NOMO-1 treated with DMSO at 0.1 percent for 48 hours (cell line): Measurements from ENCODE around the gene ZNF573.

ENCODE experiments used
- DNase-seq: peaks from one replicate; lab custom pipeline; 2025; ENCODE audit not compliant: unreplicated experiment; lab: John Stamatoyannopoulos, UW

Gene ZNF573

DNA sequence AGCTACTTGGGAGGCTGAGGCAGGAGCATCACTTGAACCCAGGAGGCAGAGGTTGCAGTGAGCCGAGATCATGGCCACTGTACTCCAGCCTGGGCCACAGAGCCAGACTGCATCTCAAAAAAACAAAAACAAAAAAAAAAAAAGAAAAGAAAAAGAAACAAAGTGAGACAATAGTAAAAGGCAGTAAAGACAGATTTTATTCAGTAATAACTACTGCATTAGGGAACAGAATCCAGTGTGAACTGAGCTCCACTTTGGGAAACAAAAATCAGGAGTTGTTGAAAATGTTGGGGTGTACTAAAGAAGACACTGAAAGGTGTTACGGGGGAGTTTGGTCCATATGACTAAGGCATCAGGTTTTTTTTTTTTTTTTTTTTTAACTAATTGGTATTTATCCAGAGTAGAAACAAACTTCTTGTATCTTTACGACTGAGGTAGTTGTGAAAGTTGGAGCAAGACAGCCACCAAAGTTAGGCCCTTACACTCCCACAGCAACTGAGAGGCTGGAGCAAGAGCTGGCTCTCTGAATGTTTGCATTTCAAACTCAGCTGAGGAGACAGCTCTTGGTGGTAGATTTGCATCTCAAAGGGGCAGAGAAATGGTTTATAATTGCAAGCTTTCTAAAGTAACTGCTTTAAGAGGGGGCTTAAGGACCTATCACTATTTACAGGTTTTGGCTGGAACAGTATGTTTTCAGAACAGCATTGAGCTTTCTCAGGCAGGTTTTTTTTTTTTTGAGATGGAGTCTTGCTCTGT is 84.1 kb downstream of the ZNF573 start:
- DNase-seq, result no peak

DNA sequence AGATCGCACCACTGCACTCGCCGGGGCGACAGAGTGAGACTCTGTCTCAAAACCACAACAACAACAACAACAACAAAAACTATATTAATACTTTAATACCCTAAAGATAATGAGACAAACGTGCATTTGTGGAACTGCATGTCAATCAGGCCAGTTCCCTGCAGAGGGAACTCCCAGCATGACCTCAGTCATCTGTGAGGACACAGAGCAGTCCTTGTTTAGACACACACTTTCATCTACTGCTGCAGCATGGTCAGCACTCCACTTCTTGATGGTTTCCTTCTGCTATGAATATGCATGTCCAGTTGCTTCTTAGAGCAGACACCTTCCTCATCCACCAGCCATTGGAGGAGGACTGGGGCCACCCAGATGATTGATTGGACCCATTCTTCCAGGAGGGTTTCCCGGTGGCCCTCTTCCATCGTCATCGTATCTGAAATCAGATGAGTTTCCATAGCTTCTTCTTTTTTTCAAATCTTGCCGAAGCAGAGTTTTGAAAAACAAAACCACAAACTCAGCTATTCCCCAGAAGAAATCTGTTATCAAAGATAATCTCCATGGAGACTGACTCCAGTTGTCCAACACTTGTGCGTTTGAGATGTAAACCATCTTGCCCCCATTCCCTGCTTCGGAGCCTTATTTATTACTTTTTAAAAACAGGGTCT is 86.3 kb downstream of the ZNF573 start:
- DNase-seq, result no peak

DNA sequence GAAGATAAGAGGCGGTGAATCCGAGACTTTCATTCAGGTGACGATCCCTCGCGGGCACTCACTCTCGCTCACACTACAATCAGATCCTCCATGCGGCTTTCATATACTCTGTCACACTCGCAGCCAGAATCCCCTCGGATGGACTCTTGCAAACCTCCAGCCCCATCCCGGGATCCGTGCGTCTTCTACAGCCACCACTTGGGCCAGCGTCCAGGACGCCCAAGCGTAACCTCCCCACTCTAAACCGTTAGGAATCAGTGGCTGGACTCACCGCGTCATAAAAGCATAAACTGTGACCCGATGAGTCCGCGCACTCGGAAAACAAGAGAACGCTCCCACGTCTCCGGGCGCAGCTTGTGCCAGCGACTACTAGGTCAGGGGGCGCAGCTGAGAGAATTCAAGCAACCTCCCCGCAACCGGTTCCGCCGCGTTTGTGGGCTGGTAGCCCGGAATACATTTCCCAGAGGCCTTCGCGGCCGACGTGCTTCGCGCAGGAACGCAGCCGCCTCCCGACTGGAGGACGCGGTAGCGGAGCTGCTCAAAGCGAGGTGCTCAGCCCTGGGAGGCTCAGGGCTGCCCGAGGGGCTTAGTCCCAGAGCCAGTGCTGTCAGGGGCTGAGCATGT is 87.4 kb downstream of the ZNF573 start:
- no peak for DNase-seq
